H1 (cell line): ENCODE measurements around the gene RGS3. TPM values are rescaled to one million over a fixed set of nuclear protein-coding genes. Genes with fewer than 3 reads are reported as not detected.

Source experiments
- ATF2 ChIP-seq: IDR thresholded peaks from 2 replicates; pipeline ENCODE4 v1.6.1; 2012; ENCODE audit warnings: low read length, inconsistent platforms
- ATF3 ChIP-seq: IDR thresholded peaks from 2 replicates; pipeline ENCODE4 v1.6.1; 2011; ENCODE audit warnings: low read depth, mild to moderate bottlenecking, low read length; ENCODE audit not compliant: insufficient read depth
- CREB1 ChIP-seq: IDR thresholded peaks from 2 replicates; pipeline ENCODE4 v1.6.1; 2012; ENCODE audit warnings: inconsistent platforms
- SAP30 ChIP-seq: fragments of 300-600 bp; sonication (generic); IDR thresholded peaks from 2 replicates; pipeline ENCODE4 v1.7.1; 2012; ENCODE audit warnings: low read length, moderate library complexity, mild to moderate bottlenecking, inconsistent platforms; ENCODE audit not compliant: insufficient read depth, insufficient replicate concordance
- SP2 ChIP-seq: IDR thresholded peaks from 2 replicates; pipeline ENCODE4 v1.6.1; 2012; ENCODE audit warnings: mild to moderate bottlenecking, low read length, inconsistent platforms
- YY1 ChIP-seq: IDR thresholded peaks from 2 replicates; pipeline ENCODE4 v1.6.1; 2011; ENCODE audit warnings: low read depth, mild to moderate bottlenecking, low read length
- polyA plus RNA-seq, 7 experiments: library from polyadenylated mRNA; depleted of rRNA in 3 of 7; stranded (reverse) in 5 of 7; unstranded in 2 of 7; fragments of >200 nt in 5 of 7; fragments of 200-250 nt in 2 of 7; gene quantifications; 1 replicate in 5 of 7; 2 replicates in 1 of 7; 4 replicates in 1 of 7; pipeline versions ENCODE4 v1.2.1 to v1.2.3, GENCODE V29; 2011 to 2013; ENCODE audit warnings: missing spikeins in 2 of 7, mixed read lengths in 2 of 7
- total RNA-seq: library from RNA; stranded (reverse); fragmentation: NEBNext Ultra II Directional; extraction: Animal tissue kit (Norgen Biotek cat#: 25700); gene quantifications from 2 replicates; pipeline ENCODE4 v1.2.1, GENCODE V29; 2021

RGS3 gene
- total and polyA plus RNA-seq, 2 of the 8 experiments (the other 6 are each of a cell fraction or from before 2014, with no cell fraction given): 12.6 to 18.2 TPM

GRCh38 chr9:113530022-113530635 lies 66.6 kb downstream of the RGS3 start (continued):
- TF ChIP-seq SP2: no peak
- TF ChIP-seq CREB1: no peak
- no peak for TF ChIP-seq SAP30
- no peak for TF ChIP-seq ATF2
- TF ChIP-seq YY1: no peak
- no peak for TF ChIP-seq ATF3
